ENCODE measurements around the gene RALBP1. TPM values are rescaled to one million over a fixed set of nuclear protein-coding genes. Genes with fewer than 3 reads are reported as not detected.
"Not testable (repeated sequence)": the region's sequence is repeated elsewhere in the genome, so short reads cannot be mapped to it uniquely, and the experiment has no call there.

RALBP1 gene
- 67.3 and 70.8 TPM in 2 replicates for total RNA-seq (2014; rRNA removed)
- 34.6 TPM for polyA plus RNA-seq (2012)

DNA sequence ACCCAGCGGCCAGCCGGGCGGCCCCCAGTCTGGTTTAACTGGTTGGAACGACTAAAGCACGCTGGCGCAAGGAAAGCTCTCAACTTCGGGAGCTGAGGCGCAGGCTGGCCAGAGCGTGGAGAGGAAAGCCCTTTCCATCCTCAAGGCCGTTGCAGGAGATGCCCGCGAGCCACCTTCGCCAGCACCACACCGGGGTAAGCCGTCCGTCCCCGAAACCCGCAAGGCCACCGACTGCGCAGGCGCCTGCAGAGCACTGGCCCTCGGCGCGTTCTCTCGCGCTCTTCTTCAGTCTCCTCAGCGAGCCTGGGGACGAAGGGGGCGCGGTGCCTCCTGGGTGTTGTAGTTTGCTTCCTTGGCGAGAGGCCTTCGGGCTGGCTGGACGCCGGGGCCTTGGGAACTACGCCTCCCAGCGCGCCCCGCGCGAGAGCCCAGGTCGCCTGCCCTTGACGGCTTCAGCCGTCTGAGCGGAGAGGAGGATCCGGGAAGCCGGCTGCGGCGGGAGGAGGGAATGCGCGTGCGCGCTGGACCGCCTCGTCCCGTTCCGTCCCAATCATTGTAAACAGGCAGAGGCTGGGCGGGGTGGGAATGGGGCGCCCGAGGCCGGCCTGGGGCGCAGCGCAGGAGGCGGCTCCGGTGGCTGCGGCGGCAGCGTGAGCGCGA lies at the start of gene RALBP1:
Gene RALBP1 (plus strand): TSS at position 531 of the 660 bp plus-strand sequence. CDS start 37,533 bp downstream, outside the sequence.
- DNase-seq (ENCODE audit: low read depth) = peak; percentile 99

GRCh38 chr18:9426753-9427152 lies 48.6 kb upstream of the RALBP1 start:
- DNase-seq (ENCODE audit: low read depth) = no peak

DNA sequence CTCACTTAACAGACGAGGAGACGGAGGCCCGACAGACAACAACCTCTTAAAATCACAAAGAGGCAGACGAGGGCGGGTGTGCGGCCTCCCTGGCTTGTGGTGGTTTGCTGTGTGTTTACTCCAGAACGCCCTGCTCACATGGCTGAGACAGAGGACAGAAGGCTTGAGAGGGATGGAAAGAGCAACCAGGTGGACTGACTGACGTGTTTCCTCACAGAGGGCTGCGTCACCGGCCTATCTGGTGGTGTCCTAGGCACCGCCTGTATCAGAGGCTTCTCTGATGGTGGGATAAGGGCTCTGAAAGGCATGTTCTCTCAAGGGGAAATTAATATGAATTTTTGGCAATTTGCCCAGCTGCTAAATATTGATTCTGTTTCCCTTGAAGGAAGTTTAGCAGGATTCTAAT lies 47.0 kb upstream of the RALBP1 start:
- no peak for DNase-seq (ENCODE audit: low read depth)

GRCh38 chr18:9428862-9429661 lies 46.3 kb upstream of the RALBP1 start:
- DNase-seq (ENCODE audit: low read depth) = no peak

- DNase-seq (ENCODE audit: low read depth) = peak; percentile 55
Measured at GRCh38 chr18:9429662-9429993, 45.7 kb upstream of the RALBP1 start.

DNA sequence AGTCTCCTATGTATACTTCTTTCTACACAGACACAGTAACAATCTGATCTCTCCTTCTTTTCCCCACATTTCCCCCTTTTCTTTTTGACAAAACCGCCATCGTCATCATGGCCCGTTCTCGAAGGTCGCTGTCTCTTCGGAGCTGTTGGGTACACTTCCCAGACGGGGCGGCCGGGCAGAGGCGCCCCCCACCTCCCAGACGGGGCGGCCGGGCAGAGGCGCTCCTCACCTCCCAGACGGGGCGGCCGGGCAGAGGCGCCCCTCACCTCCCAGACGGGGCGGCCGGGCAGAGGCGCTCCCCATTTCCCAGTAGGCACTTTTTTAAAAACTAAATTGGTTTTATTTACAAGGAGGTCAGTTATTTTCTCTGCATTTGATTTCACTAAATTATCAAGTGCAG lies 45.0 kb upstream of the RALBP1 start:
- DNase-seq (ENCODE audit: low read depth) = not testable (repeated sequence)

GRCh38 chr18:9431296-9431695 lies 44.0 kb upstream of the RALBP1 start:
- DNase-seq (ENCODE audit: low read depth) = no peak

DNA sequence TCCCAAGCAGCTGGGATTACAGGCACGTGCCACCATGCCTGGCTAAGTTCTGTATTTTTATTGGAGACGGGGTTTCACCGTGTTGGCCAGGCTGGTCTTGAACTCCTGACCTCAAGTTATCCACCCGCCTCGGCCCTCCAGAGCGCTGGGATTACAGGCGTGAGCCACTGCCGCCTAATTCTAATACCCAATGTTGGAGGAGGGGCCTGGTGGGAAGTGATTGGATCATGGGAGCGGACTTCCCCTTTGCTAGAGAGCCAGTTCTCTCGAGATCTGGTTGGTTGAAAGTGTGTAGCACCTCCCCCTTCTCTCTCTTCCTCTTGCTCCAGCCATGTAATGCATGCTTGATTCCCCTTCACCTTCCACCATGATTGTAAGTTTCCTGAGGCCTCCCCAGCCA lies 42.2 kb upstream of the RALBP1 start:
- not testable (repeated sequence) for DNase-seq (ENCODE audit: low read depth)

DNA sequence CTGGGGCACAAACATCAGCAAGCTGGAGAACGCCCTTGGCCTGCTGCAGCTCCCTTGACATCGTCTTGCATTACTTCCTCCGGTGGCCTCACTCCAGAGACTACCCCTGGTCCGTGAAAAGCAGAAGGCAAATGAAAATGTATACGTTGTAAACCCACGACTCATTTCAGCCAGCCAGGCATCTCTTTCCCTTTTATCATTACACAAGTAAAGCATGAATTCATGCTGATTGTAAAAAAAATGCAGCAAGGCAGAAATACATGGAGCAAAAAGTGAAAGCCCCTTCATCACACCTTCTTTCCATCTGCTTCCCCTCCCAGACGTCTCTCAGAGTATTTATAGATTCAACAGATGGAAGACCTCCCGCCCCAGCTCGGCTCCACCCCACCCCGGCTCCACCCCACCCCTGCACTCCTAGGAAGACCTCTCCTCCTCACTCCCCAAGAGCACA lies 41.6 kb upstream of the RALBP1 start:
- DNase-seq (ENCODE audit: low read depth) = no peak

DNA sequence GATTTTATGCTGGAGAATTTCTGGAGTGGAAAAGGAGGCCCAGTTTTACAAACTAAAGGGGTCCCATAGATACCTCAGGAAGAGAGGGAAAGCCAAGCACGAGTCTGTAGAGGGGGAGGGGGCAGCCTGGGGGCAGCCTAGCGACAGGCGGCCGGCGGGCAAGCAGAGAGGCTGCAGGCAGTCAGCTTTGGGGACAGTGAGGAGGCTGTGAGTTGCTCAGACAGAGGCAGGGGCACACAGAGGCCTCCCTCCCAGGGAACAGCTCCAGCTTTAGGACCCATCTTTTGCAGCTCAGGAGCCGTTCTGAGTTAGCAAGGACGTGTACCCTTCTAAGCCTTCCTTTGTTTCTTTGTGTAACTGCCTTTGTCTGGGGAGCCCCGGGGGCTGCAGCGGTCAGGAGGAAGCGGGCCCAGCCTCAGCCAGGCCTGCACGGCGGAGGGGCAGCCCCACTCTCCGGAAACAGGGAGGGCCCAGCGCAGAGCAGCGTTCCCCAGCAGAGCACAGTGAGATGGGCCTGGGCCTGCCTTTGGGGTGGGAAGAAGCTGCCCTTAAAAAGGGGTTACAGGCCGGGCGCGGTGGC lies 41.1 kb upstream of the RALBP1 start:
- DNase-seq (ENCODE audit: low read depth) = no peak

DNA sequence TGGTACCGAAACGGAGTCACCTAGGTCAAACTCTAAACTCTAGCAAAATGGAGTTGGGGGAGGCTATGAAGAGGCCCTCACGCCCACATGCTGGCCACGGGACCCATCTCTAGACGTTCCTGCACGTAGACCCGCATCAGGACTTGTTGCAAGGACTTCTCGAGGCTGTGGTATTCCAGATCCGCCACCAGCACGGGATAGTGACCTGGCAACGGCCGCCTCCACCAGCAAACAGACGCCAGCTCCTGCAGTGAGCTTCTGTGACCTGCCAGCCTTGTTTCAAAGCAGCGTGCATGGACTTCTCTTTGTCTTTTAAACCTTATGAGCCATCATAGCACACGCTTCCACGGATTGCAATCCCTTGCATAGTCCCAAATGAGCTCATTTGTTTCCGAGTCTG lies 40.3 kb upstream of the RALBP1 start:
- no peak for DNase-seq (ENCODE audit: low read depth)

- no peak for DNase-seq (ENCODE audit: low read depth)
Measured at GRCh38 chr18:9436206-9436929, 38.9 kb upstream of the RALBP1 start.

DNA sequence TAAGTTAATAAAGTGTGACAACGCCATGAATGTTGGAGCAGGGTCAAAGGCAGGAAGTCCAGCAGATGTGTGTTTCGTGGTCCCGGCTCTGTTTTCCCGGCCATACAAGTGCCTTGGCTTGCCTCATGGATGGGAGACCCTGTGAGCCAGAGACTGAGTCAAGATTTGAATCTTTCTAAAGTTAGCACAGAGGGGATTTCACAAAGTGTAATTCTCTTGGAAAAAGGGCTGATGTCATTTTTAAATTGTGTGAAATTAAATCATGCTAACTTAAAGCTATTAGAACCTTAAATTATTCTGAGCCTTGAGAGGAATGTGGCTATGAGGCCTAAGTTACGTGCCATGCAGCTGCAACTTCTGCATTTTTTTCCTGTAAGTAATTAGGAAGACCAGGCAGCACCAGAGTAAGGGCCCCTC lies 38.3 kb upstream of the RALBP1 start:
- no peak for DNase-seq (ENCODE audit: low read depth)

DNA sequence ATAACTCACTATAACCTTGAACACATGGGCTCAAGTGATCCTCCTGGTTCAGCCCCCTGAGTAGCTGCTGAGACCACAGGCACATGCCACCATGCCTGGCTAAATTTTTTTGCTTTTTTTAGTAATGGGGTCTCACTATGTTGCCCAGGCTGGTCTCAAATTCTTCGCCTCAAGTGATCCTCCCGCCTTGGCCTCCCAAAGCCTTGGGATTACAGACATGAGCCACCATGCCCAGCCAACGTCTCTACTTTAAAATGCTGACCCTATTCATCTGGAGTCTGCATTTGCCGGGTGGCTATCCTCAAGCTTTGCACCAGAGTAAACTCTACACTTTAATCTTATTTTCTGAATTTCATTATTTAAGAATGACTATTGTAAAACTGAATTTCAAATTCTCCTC lies 37.6 kb upstream of the RALBP1 start:
- no peak for DNase-seq (ENCODE audit: low read depth)

DNA sequence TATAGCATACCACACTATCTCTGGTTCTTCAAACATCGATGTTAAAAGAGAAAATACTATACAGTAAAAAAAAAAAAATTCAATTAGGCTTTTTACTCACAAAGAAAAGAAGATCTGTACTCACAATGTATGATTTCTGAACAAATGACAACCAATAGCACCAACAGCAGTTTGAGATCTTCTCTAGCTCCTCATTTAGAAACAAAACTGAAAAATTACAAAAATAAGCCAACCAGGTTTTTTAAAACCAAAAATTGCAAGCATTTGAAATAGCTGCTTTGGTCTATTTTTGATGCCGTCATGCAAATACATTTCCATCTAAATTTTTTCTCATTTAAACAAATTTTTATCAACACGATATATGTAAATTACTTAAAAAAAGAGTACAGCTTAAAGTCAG lies 34.3 kb upstream of the RALBP1 start:
- no peak for DNase-seq (ENCODE audit: low read depth)

GRCh38 chr18:9444549-9444948 lies 30.8 kb upstream of the RALBP1 start:
- DNase-seq (ENCODE audit: low read depth) = no peak

GRCh38 chr18:9446839-9447238 lies 28.5 kb upstream of the RALBP1 start:
- no peak for DNase-seq (ENCODE audit: low read depth)

DNA sequence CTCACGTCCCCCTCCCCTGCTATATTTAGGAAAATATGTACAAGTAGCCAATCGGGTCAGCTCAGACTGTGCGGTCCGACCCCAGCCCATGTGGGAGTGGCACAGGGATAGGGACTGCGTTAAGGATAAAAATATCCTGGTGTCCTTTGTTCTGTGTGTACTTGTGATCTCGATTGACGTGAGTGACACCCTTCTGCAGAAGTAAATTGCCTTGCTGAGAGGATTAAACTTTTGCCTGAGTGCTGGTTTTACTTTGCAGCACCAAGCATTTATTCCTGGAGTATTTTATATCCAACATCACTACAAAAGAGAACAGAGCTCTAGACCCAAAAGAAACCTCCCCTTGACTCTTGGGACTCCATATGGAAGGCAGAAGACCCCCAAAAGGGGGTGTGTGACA lies 28.0 kb upstream of the RALBP1 start:
- DNase-seq (ENCODE audit: low read depth) = no peak

DNA sequence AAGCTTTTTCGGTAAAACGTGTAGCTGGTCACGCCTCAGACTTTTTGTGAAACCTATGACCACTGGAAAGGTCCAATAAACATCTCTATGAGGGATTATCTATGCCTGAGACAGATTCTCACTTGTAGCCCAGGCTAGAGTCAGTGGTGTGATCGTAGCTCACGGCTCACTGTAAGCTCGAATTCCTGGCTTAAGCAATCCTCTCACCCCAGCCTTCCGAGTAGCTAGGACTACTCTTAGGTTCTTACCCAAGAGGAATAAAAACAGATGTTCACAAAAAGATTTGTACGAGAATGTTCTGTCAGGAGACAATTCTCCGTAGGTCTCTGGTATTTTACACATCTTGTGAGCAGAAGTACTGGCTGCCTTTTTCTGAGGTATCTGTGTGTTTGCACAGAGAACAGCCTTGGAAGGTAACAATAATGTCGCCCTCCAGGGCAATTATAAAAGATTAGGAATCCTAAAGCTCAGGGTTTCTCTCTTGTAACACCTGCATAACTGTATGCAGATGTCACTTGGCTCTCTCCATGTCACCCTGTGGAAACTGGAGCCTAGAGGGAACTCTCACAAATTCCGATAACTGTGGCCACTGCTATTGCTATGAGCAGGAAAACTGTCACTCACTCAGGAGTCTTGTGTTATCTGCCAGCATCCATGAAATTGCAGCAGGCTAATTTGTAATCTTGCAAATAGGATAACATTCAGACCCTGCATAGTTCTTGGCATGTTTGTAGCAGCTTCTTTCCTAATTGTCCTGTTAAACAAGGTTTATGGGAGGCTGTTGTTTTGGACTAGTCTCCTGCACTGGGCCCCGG lies 25.5 kb upstream of the RALBP1 start:
- DNase-seq (ENCODE audit: low read depth) = no peak

- DNase-seq (ENCODE audit: low read depth) = not testable (repeated sequence)
Measured at GRCh38 chr18:9450920-9451319, 24.4 kb upstream of the RALBP1 start.

DNA sequence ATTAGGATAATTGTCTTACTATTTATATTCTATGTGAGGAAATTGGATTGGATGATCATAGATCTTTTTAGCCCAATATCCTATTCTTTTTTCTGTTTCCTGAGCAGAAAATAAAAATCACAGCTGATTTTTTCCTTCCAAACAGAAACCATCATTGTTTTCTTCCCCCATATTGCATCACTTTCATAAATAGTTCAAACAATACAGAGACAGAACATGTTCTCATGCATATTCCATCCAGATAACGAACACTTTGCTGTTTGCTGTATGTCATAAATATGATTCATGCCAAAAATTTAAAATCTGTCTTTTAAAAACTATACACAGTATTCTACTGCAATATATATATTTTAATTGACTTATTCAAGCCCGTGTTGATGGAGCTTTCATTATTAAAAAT lies 22.0 kb upstream of the RALBP1 start:
- no peak for DNase-seq (ENCODE audit: low read depth)
